Panc1 (cell line): ENCODE data around the gene GUCY2F.

Experiments
- CTCF ChIP-seq: fragments of 450-650 bp; IDR thresholded peaks from 2 replicates; pipeline ENCODE4 v1.5.1; 2017; ENCODE audit warnings: mild to moderate bottlenecking
- POLR2AphosphoS5 ChIP-seq: IDR thresholded peaks from 2 replicates; pipeline ENCODE4 v1.6.1; 2012; ENCODE audit warnings: mild to moderate bottlenecking, low read depth, low read length, moderate library complexity
- REST ChIP-seq, 2 experiments: IDR thresholded peaks; 2 replicates each; pipeline ENCODE4 v1.6.1; 2011 to 2012; ENCODE audit warnings: low read depth in 2 of 2, control low read depth in 1 of 2, low read length in 1 of 2, mild to moderate bottlenecking in 1 of 2, moderate library complexity in 1 of 2; ENCODE audit not compliant: insufficient read depth in 1 of 2

- TF ChIP-seq REST (IDR thresholded peaks at IDR 0.05; ENCODE audit: insufficient read depth in 1 of 2, low read depth in 2 of 2, low read length in 1 of 2) (no peak), CTCF (no peak), POLR2AphosphoS5 (no peak)
Measured at GRCh38 chrX:109344678-109345077, 137.2 kb downstream of the GUCY2F start.
